ENCODE results near the gene PSMD9. TPM values are rescaled to one million over a fixed set of nuclear protein-coding genes. Genes with fewer than 3 reads are reported as not detected.

The PSMD9 gene
- total and polyA plus RNA-seq, 7 donors, result 28.5 to 108 (median 91.4) TPM

DNA sequence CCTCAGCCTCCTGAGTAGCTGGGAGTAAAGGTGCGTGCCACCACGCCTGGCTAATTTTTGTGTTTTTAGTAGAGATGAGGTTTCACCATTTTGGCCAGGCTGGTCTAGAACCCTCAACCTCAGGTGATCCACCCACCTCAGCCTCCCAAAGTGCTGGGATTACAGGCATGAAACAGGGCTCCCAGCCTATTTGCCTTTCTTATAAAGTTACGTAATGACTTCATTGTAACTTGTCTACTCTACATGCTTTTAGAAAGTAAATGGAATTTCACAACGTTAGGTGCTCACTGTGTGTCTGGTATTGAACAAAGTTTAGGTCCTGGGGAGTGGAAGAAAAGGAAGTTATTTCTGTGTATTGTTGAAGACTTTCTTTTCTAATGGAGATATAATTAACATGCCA is 42.3 kb downstream of the PSMD9 start:
- no peak for DNase-seq
- Histone ChIP-seq H3K36me3 (no peaks in the 10 kb centered on the region), H3K4me1 (no peaks in the 10 kb centered on the region), H3K27ac (no peak overlapping the region), H3K27me3 (no peaks in the 10 kb centered on the region), H3K9me3 (no peaks in the 10 kb centered on the region), H3K4me3 (no peak overlapping the region)
- intact Hi-C loops (cut with DNase I), result no loop called here
- no peak for TF ChIP-seq EP300 (IDR thresholded peaks at IDR 0.05)
- no peak for TF ChIP-seq POLR2A (IDR thresholded peaks at IDR 0.05)
- no peak for TF ChIP-seq POLR2AphosphoS5 (IDR thresholded peaks at IDR 0.05)
- TF ChIP-seq, protein P1, sequence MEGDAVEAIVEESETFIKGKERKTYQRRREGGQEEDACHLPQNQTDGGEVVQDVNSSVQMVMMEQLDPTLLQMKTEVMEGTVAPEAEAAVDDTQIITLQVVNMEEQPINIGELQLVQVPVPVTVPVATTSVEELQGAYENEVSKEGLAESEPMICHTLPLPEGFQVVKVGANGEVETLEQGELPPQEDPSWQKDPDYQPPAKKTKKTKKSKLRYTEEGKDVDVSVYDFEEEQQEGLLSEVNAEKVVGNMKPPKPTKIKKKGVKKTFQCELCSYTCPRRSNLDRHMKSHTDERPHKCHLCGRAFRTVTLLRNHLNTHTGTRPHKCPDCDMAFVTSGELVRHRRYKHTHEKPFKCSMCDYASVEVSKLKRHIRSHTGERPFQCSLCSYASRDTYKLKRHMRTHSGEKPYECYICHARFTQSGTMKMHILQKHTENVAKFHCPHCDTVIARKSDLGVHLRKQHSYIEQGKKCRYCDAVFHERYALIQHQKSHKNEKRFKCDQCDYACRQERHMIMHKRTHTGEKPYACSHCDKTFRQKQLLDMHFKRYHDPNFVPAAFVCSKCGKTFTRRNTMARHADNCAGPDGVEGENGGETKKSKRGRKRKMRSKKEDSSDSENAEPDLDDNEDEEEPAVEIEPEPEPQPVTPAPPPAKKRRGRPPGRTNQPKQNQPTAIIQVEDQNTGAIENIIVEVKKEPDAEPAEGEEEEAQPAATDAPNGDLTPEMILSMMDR (IDR thresholded peaks at IDR 0.05), result no peak
- 81 to 87% methylated on average over 4 of the region's 4 CpGs for WGBS, 2 donors

DNA sequence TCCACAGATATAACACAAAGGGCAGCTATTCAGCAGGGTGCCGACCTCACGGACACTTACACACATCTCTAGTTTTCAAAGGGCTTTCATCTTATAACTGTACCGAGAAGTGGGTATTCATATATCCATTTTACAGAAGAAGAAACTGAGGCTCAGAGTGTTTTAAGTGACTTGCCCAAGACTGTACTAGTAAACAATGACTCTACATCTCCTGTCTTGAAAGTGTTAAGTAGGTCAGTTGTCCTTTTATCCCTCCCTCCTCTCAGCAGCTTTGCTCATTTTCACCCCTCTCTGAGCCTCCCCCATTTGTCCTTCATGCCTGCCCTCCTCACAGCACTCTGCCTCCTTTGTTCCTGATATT is 43.6 kb downstream of the PSMD9 start:
- Histone ChIP-seq H3K9me3 (no peaks in the 10 kb centered on the region), H3K4me1 (no peaks in the 10 kb centered on the region), H3K4me3 (no peak overlapping the region), H3K27ac (no peak overlapping the region), H3K36me3 (no peaks in the 10 kb centered on the region), H3K27me3 (no peaks in the 10 kb centered on the region)
- intact Hi-C loops (cut with DNase I), result no loop called here
- no peak for DNase-seq
- TF ChIP-seq POLR2A (IDR thresholded peaks at IDR 0.05) (no peak), POLR2AphosphoS5 (IDR thresholded peaks at IDR 0.05) (no peak), EP300 (IDR thresholded peaks at IDR 0.05) (no peak)
- TF ChIP-seq, protein P1 (IDR thresholded peaks at IDR 0.05), result no peak
- 96% methylated on average over 3 of the region's 3 CpGs for WGBS, 2 donors

DNA sequence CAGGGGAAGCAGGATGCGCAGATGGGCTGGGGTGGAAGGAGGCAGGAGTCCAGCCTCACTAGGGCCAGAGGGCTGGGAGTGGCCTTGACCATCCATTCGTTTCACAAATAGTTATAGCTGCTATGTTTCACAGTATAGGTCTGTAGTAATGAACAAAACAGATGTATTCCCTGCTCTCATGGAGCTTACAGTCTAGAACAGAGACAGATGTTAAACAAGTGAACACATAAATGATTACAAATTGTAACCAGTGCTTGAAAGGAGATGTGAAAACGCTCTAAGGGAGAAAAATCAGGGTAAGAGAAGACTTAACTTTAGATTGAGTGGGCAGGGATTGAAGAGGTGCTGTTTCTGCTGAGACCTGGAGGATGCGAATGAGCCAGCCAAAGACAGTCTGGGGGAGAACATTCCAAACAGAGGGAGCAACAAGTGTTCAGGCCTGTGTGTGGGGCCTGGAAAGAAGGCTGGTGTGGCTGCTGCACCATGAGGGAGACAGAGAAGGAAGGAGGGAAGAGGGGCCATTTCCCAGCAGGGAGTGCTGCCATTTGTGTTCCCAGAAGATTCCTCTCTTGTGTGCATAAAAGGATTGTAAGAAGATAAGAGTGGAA is 44.4 kb downstream of the PSMD9 start:
- Histone ChIP-seq H3K27ac (no peak overlapping the region), H3K36me3 (no peaks in the 10 kb centered on the region), H3K4me1 (no peaks in the 10 kb centered on the region), H3K27me3 (no peaks in the 10 kb centered on the region), H3K4me3 (no peak overlapping the region), H3K9me3 (no peaks in the 10 kb centered on the region)
- intact Hi-C loops (cut with DNase I), result no loop called here
- no peak for DNase-seq
- WGBS, 2 donors, result 87 to 92% methylated on average over 4 of the region's 4 CpGs
- TF ChIP-seq, protein P1 (IDR thresholded peaks at IDR 0.05), result no peak
- no peak for TF ChIP-seq POLR2A (IDR thresholded peaks at IDR 0.05)
- no peak for TF ChIP-seq POLR2AphosphoS5 (IDR thresholded peaks at IDR 0.05)
- no peak for TF ChIP-seq EP300 (IDR thresholded peaks at IDR 0.05)

DNA sequence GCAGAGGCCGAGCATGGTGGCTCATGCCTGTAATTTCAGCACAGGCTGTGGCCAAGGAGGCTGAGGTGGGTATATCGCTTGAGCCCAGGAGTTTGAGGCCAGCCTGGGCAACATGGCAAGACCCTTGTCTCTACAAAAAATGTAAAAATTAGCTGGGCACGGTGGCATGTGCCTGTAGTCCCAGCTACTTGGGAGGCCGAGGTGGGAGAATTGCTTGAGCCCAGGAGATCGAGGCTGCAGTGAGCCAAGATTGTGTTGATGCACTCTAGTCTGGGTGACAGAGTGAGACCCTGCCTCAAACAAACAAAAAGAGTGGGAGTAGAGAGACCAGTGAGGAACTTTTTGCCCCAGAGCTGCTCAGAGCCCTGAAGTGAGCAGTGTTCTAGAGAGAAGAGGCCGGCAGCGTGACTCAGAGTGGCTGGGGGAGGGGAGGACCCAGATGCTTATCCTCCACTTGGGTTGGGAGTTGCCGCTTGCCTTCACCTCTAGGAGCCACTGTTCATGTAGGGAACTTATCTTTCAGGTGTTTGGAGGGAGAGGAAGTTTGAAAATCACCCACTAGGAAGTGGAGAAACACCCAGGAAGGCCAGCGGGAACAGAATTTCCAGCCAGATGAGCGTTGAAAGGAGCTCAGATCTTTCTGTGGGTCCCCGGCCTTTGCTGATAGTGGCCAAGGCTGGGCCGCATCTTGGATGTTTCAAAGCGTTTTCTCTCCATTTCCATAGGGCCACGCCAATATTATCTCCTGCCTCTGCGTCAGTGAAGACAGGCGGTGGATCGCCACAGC is 45.1 kb downstream of the PSMD9 start:
- intact Hi-C loops (cut with DNase I), result no loop called here
- TF ChIP-seq POLR2AphosphoS5 (IDR thresholded peaks at IDR 0.05), result no peak
- no peak for TF ChIP-seq EP300 (IDR thresholded peaks at IDR 0.05)
- no peak for TF ChIP-seq POLR2A (IDR thresholded peaks at IDR 0.05)
- H3K4me3 ChIP-seq, result no peak overlapping the region
- H3K4me1 ChIP-seq, result no peaks in the 10 kb centered on the region
- H3K27ac ChIP-seq, result no peak overlapping the region
- 91 to 93% methylated on average over 17 of the region's 17 CpGs for WGBS, 2 donors
- no peaks in the 10 kb centered on the region for H3K36me3 ChIP-seq
- no peak for DNase-seq
- no peaks in the 10 kb centered on the region for H3K27me3 ChIP-seq
- no peaks in the 10 kb centered on the region for H3K9me3 ChIP-seq

DNA sequence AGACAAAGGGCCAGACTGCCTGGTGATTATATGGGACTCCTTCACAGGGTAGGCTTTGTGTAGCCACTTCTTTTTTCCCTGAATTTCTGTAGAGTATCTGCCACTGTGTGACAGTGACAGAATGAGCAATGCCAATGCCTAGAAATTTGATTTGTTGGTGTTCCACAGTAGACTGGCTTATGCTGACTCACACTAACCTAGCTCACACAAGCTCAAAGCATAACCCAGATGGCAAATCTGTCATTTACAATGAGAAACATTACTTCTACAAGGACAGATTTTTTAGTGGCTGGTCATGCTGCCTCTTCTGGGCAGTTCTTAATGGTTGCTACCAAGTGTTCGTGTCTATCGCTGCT is 45.7 kb downstream of the PSMD9 start:
- DNase-seq, result no peak
- Histone ChIP-seq H3K36me3 (no peaks in the 10 kb centered on the region), H3K9me3 (no peaks in the 10 kb centered on the region), H3K4me3 (no peak overlapping the region), H3K27me3 (no peaks in the 10 kb centered on the region), H3K27ac (no peak overlapping the region), H3K4me1 (no peaks in the 10 kb centered on the region)
- intact Hi-C loops (cut with DNase I), result no loop called here
- TF ChIP-seq EP300 (IDR thresholded peaks at IDR 0.05) (no peak), POLR2A (IDR thresholded peaks at IDR 0.05) (no peak), POLR2AphosphoS5 (IDR thresholded peaks at IDR 0.05) (no peak)
- TF ChIP-seq, protein P1 (IDR thresholded peaks at IDR 0.05), result no peak
- 99 to 100% methylated on average over 2 of the region's 2 CpGs for WGBS, 2 donors
